GM18505 (cell line): ENCODE results near the gene SF1.
A peak's percentile ranks its signal among the peaks of the same experiment; 100 is the strongest.

ENCODE experiments used
- ATAC-seq: cut with Tn5 transposase; IDR thresholded peaks from one replicate; pipeline ENCODE4 v1.9.1; 2021; ENCODE audit not compliant: unreplicated experiment
- POLR2A ChIP-seq: IDR thresholded peaks from 4 replicates; pipeline ENCODE4 v1.6.1; 2011; ENCODE audit warnings: borderline replicate concordance; ENCODE audit not compliant: insufficient read depth, insufficient read length; ENCODE audit errors: extremely low read depth

Gene SF1

GRCh38 chr11:64777449-64778222, 706 bp downstream of the SF1 start:
- TF ChIP-seq POLR2A = no peak
- ATAC-seq = peak; percentile 29

- ATAC-seq = no peak
- no peak for TF ChIP-seq POLR2A
These were observed 1.5 kb downstream of the SF1 start for GRCh38 chr11:64776875-64777274.

GRCh38 chr11:64776425-64776824, 1.9 kb downstream of the SF1 start:
- ATAC-seq = no peak
- TF ChIP-seq POLR2A = peak; percentile 4

- no peak for ATAC-seq
- no peak for TF ChIP-seq POLR2A
These were observed 4.2 kb downstream of the SF1 start for GRCh38 chr11:64774144-64774543.

GRCh38 chr11:64772303-64773018, 5.9 kb downstream of the SF1 start:
- ATAC-seq = no peak
- no peak for TF ChIP-seq POLR2A

- ATAC-seq = no peak
- TF ChIP-seq POLR2A = no peak
These were observed 6.5 kb downstream of the SF1 start for GRCh38 chr11:64771861-64772260.

- TF ChIP-seq POLR2A = no peak
- ATAC-seq = no peak
These were observed 8.2 kb downstream of the SF1 start for GRCh38 chr11:64770120-64770519.

GRCh38 chr11:64769283-64769682, 9.1 kb downstream of the SF1 start:
- peak; percentile 35 for TF ChIP-seq POLR2A
- no peak for ATAC-seq

GRCh38 chr11:64768300-64768694, 10.0 kb downstream of the SF1 start:
- no peak for ATAC-seq
- TF ChIP-seq POLR2A = no peak

- no peak for TF ChIP-seq POLR2A
- no peak for ATAC-seq
These were observed 10.7 kb downstream of the SF1 start for GRCh38 chr11:64767344-64768299.

GRCh38 chr11:64766881-64767280, 11.5 kb downstream of the SF1 start:
- no peak for ATAC-seq
- no peak for TF ChIP-seq POLR2A

- no peak for TF ChIP-seq POLR2A
- no peak for ATAC-seq
These were observed 12.3 kb downstream of the SF1 start for GRCh38 chr11:64765851-64766665.
